Endothelial cell of umbilical vein (primary cell): ENCODE measurements around the gene LHPP. TPM values are rescaled to one million over a fixed set of nuclear protein-coding genes. Genes with fewer than 3 reads are reported as not detected.

ENCODE experiments used
- BruUV-seq: library from RNA; stranded (reverse); fragments of 400-500 nt; replicated peaks from 2 replicates; lab custom pipeline; 2021; lab: Mats Ljungman, UMichigan
- CTCF ChIA-PET: fragments of 300-600, 350-600 bp; sonication (Branson Sonifier 250); formaldehyde crosslinking; loops from one replicate; lab custom pipeline; 2021; ENCODE audit warnings: antibody characterized with exemption, inconsistent platforms; lab: Charles Lee
- POLR2A ChIA-PET: fragments of 300-600, 350-600 bp; sonication (Branson Sonifier 250); formaldehyde crosslinking; loops from one replicate; lab custom pipeline; 2021; ENCODE audit warnings: antibody characterized with exemption, inconsistent platforms; lab: Charles Lee
- DNase-seq: peaks from one replicate; pipeline ENCODE4 v3.0.0-alpha.2; 2011; ENCODE audit warnings: low read depth, low spot score
- FAIRE-seq: peaks from 2 replicates; lab custom pipeline; 2011; peaks lifted over from hg19 to GRCh38; lab: Jason Lieb, UNC
- H2AFZ ChIP-seq: 2 replicates; pipeline ENCODE4 v1.6.0; 2012; ENCODE audit warnings: low read depth, low read length, control low read depth, inconsistent platforms
- H3K27ac ChIP-seq: 2 replicates; pipeline ENCODE4 v1.5.1; 2011; ENCODE audit warnings: low read depth, mild to moderate bottlenecking, control low read depth, low read length, moderate library complexity; ENCODE audit not compliant: insufficient read depth
- H3K27me3 ChIP-seq, 2 experiments: 2 replicates each; pipeline versions ENCODE4 v1.6.0 to v1.6.1; 2011; ENCODE audit warnings: low read length in 2 of 2, mixed read lengths in 1 of 2; ENCODE audit not compliant: control insufficient read depth in 2 of 2, insufficient read depth in 2 of 2
- H3K36me3 ChIP-seq, 2 experiments: 2 replicates in 1 of 2; 3 replicates in 1 of 2; pipeline ENCODE4 v1.5.1; 2011; ENCODE audit warnings: low read length in 2 of 2, mild to moderate bottlenecking in 1 of 2, moderate library complexity in 1 of 2; ENCODE audit not compliant: control insufficient read depth in 2 of 2, insufficient read depth in 2 of 2; ENCODE audit errors: extremely low read depth in 1 of 2
- H3K4me1 ChIP-seq: 3 replicates; pipeline ENCODE4 v1.5.1; 2011; ENCODE audit warnings: mild to moderate bottlenecking, low read length; ENCODE audit not compliant: control insufficient read depth, insufficient read depth; ENCODE audit errors: extremely low read depth
- H3K4me2 ChIP-seq: 2 replicates; pipeline ENCODE4 v1.6.1; 2011; ENCODE audit warnings: low read length, control low read depth, mixed read lengths; ENCODE audit not compliant: insufficient read depth
- H3K4me3 ChIP-seq, 3 experiments: fragments of 200-600 bp in 1 of 3; sonication (generic), shearing (Covaris generic) in 1 of 3; replicated peaks in 1 of 3; 2 replicates each; pipeline ENCODE4 v1.5.1; 2011 to 2016; ENCODE audit warnings: control low read depth in 3 of 3, low read length in 3 of 3, mild to moderate bottlenecking in 2 of 3, inconsistent platforms in 1 of 3, low read depth in 1 of 3, moderate library complexity in 1 of 3; ENCODE audit not compliant: insufficient read depth in 1 of 3
- H3K79me2 ChIP-seq: 2 replicates; pipeline ENCODE4 v1.6.0; 2012; ENCODE audit warnings: low read length, inconsistent platforms; ENCODE audit not compliant: control insufficient read depth, insufficient read depth
- H3K9ac ChIP-seq: replicated peaks from 2 replicates; pipeline ENCODE3; 2011; ENCODE audit warnings: low read length, control low read depth; ENCODE audit not compliant: insufficient read depth; ENCODE audit errors: extremely low read depth
- H3K9me1 ChIP-seq: replicated peaks from 3 replicates; pipeline ENCODE4 v1.6.0; 2011; ENCODE audit warnings: mild to moderate bottlenecking, low read length; ENCODE audit not compliant: control insufficient read depth, insufficient read depth; ENCODE audit errors: extremely low read depth
- H3K9me3 ChIP-seq: replicated peaks from 2 replicates; pipeline ENCODE4 v1.5.1; 2012; ENCODE audit warnings: low read length, inconsistent platforms; ENCODE audit not compliant: control insufficient read depth, insufficient read depth
- H4K20me1 ChIP-seq: replicated peaks from 2 replicates; pipeline ENCODE3; 2011; ENCODE audit warnings: mild to moderate bottlenecking, low read length; ENCODE audit not compliant: control insufficient read depth, insufficient read depth; ENCODE audit errors: extremely low read depth
- CTCF ChIP-seq, 2 donors: IDR thresholded peaks; 1 replicate in 1 of 2; 2 replicates in 1 of 2; pipeline ENCODE4 v1.5.1; 2011; ENCODE audit warnings: low read length in 2 of 2, mild to moderate bottlenecking in 2 of 2, moderate library complexity in 2 of 2, control low read depth in 1 of 2, inconsistent platforms in 1 of 2, low read depth in 1 of 2; ENCODE audit not compliant: insufficient read depth in 1 of 2; ENCODE audit errors: extremely low read depth in 1 of 2
- EZH2 ChIP-seq: IDR thresholded peaks from 2 replicates; pipeline ENCODE4 v1.6.1; 2012; ENCODE audit warnings: borderline replicate concordance, low read depth, mild to moderate bottlenecking, moderate library complexity, low read length, inconsistent platforms; ENCODE audit not compliant: severe bottlenecking
- FOS ChIP-seq: IDR thresholded peaks from 2 replicates; pipeline ENCODE4 v1.6.1; 2011; ENCODE audit warnings: mild to moderate bottlenecking, low read length, moderate library complexity, borderline replicate concordance; ENCODE audit not compliant: insufficient read depth
- GATA2 ChIP-seq: IDR thresholded peaks from 2 replicates; pipeline ENCODE4 v1.7.0; 2011; ENCODE audit warnings: low read depth, mild to moderate bottlenecking, moderate library complexity, mixed read lengths, low read length; ENCODE audit not compliant: insufficient read length, insufficient read depth
- JUN ChIP-seq: IDR thresholded peaks from 2 replicates; pipeline ENCODE4 v1.6.1; 2011; ENCODE audit warnings: borderline replicate concordance, low read depth; ENCODE audit not compliant: insufficient read length, insufficient read depth
- MAX ChIP-seq: IDR thresholded peaks from 2 replicates; pipeline ENCODE4 v1.6.1; 2011; ENCODE audit not compliant: insufficient read depth, insufficient read length
- MYC ChIP-seq: IDR thresholded peaks from one replicate; pipeline ENCODE4 v1.6.1; 2011; ENCODE audit warnings: mild to moderate bottlenecking, low read depth, low read length
- POLR2A ChIP-seq: IDR thresholded peaks from 2 replicates; pipeline ENCODE4 v1.6.1; 2012; ENCODE audit warnings: low read depth, mild to moderate bottlenecking, control low read depth, low read length
- POLR2AphosphoS5 ChIP-seq: IDR thresholded peaks from 2 replicates; pipeline ENCODE4 v1.6.1; 2012; ENCODE audit warnings: low read depth, mild to moderate bottlenecking, control low read depth, low read length, moderate library complexity; ENCODE audit not compliant: insufficient read depth
- dilution Hi-C: fragments of 300-500 bp; cut with MboI; formaldehyde crosslinking; loops from one replicate; pipeline ENCODE4 v1.15.0; 2019; ENCODE audit warnings: low sequenced_read_pairs; ENCODE audit not compliant: extremely low pct_ligation_motif_present
- intact Hi-C: fragments of 100-400 bp; cut with micrococcal nuclease; formaldehyde crosslinking; loops from one replicate; pipeline ENCODE4 v1.10.0; 2022
- polyA plus RNA-seq, 4 experiments: library from polyadenylated mRNA; depleted of rRNA in 3 of 4; stranded (reverse) in 3 of 4; unstranded in 1 of 4; fragments of >200 nt; gene quantifications; 2 replicates each; pipeline versions ENCODE4 v1.2.1 to v1.2.3, GENCODE V29; 2011 to 2012; ENCODE audit warnings: missing spikeins in 1 of 4
- total RNA-seq: library from RNA; stranded (reverse); gene quantifications from 2 replicates; pipeline ENCODE4 v1.2.3, GENCODE V29; 2021

LHPP gene
- total and polyA plus RNA-seq, 2 donors (not counting 3 experiments of a cell fraction or from before 2014, with no cell fraction given) = 5.8 to 11.2 TPM

DNA sequence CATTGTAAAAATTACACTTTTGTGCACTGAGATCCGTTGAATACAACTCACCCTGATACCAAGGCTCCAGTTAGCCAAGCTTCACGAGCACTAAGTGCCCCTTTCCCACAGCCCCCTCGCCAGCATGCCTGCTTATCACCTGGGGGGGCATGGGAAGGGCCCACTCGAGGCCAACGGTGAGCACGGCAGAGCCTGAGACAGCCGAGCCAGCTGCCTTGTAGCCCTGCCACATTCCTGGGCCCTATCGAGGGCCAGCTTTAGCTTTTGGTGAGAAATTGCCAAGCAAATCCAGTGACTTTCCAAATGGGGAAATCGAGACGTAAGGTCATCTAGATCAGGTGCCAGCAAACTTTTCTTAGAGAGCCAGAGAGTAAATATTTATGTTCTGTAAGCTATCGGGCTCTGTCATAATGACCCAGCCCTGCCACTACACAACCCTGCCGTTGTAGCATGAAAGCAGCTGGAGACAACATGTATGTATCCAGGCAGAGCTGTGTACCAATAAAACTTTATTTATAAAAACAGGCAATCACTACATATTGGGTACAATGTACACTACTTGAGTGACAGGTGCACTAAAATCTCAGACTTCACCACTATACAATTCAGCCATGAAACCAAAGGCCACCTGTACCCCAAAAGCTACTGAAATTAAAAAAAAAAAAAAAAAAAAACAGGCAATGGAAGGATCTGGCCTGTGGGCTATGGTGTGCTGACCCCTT, 198.9 kb downstream of the LHPP start:
- Histone ChIP-seq H3K9me3 (no peaks in the 10 kb centered on the region), H3K79me2 (no peaks in the 10 kb centered on the region), H3K27ac (no peak overlapping the region), H3K4me1 (no peaks in the 10 kb centered on the region), H3K4me3 (no peak overlapping the region), H3K4me2 (no peak overlapping the region), H3K27me3 (no peaks in the 10 kb centered on the region), H3K9ac (no peak overlapping the region), H3K9me1 (no peaks in the 10 kb centered on the region), H2AFZ (no peak overlapping the region), H3K36me3 (peaks cover 0 to 5% of the 10 kb centered on the region in 2 experiments), H4K20me1 (no peaks in the 10 kb centered on the region)
- CTCF ChIA-PET = interaction anchor here (0.9 to 1.5 kb wide), 2 partner anchors 11 to 26 kb away, joined by 3 read pairs; no protein-coding TSS in a partner anchor
- TF ChIP-seq MYC (no peak), CTCF (IDR thresholded peaks at IDR 0.05; ENCODE audit: extremely low read depth in 1 of 2, insufficient read depth in 1 of 2, low read depth in 1 of 2, low read length in 2 of 2) (no peak), EZH2 (no peak), POLR2AphosphoS5 (no peak), POLR2A (no peak), MAX (no peak), JUN (no peak), FOS (no peak), GATA2 (no peak)
- intact Hi-C loops = no loop called here
- POLR2A ChIA-PET = no interaction called here
- dilution Hi-C loops = no loop called here
- BruUV-seq = no TSS peak
- no peak for DNase-seq
- FAIRE-seq = no peak
